Measurements from ENCODE around the gene SSMEM1.
A peak's percentile ranks its signal among the peaks of the same experiment; 100 is the strongest.
"Not testable (repeated sequence)": the region's sequence is repeated elsewhere in the genome, so short reads cannot be mapped to it uniquely, and the experiment has no call there.

SSMEM1 gene

GRCh38 chr7:130242198-130243014, 34.7 kb downstream of the SSMEM1 start:
- Histone ChIP-seq H2BK5ac (ENCODE audit: low read depth, low read length, poor library complexity, severe bottlenecking) (no peak overlapping the region), H3K9me3 (ENCODE audit: control insufficient read depth, low read length) (no peaks in the 10 kb centered on the region), H2AK5ac (ENCODE audit: low read length, severe bottlenecking) (no peak overlapping the region), H4K91ac (ENCODE audit: low read length) (no peak overlapping the region), H3K4me2 (ENCODE audit: low read length, poor library complexity, severe bottlenecking) (no peak overlapping the region), H3K14ac (ENCODE audit: low read length in 2 of 2) (no peak overlapping the region), H3K27me3 (ENCODE audit: control insufficient read depth in 1 of 2, insufficient read depth in 1 of 2, low read length in 2 of 2) (no peaks in the 10 kb centered on the region), H3K18ac (ENCODE audit: low read depth in 1 of 2, low read length in 2 of 2) (no peak overlapping the region), H3K23ac (ENCODE audit: low read length in 2 of 2) (no peak overlapping the region), H2BK15ac (ENCODE audit: low read depth, poor library complexity, severe bottlenecking) (no peak overlapping the region), H3K79me1 (replicated peaks; ENCODE audit: low read length, poor library complexity, severe bottlenecking) (no peaks in the 10 kb centered on the region), H3K9ac (ENCODE audit: low read length) (no peak overlapping the region), H2BK12ac (ENCODE audit: low read length in 2 of 2) (no peak overlapping the region), H3K4ac (ENCODE audit: low read depth in 1 of 2, low read length in 2 of 2) (no peak overlapping the region), H3K36me3 (ENCODE audit: control insufficient read depth in 1 of 2, insufficient read depth in 2 of 2, low read depth in 1 of 2, low read length in 2 of 2) (no peaks in the 10 kb centered on the region), H3K4me1 (ENCODE audit: control insufficient read depth, insufficient read depth, low read depth, low read length) (no peaks in the 10 kb centered on the region), H3K4me3 (ENCODE audit: insufficient read depth in 1 of 2, low read depth in 1 of 2, low read length in 2 of 2) (no peak overlapping the region), H2AFZ (ENCODE audit: low read depth, low read length) (no peak overlapping the region), H2BK120ac (ENCODE audit: low read depth, low read length) (no peak overlapping the region), H4K8ac (ENCODE audit: low read length) (no peak overlapping the region), H3K27ac (ENCODE audit: low read length, poor library complexity, severe bottlenecking) (no peak overlapping the region)
- DNase-seq = peak; percentile 89
- 44% methylated on average over 4 of the region's 5 CpGs for WGBS

GRCh38 chr7:130243486-130243885, 35.8 kb downstream of the SSMEM1 start:
- H3K36me3 ChIP-seq (ENCODE audit: control insufficient read depth in 1 of 2, insufficient read depth in 2 of 2, low read depth in 1 of 2, low read length in 2 of 2); H3K27me3 ChIP-seq (ENCODE audit: control insufficient read depth in 1 of 2, insufficient read depth in 1 of 2, low read length in 2 of 2); H2BK15ac ChIP-seq (ENCODE audit: low read depth, poor library complexity, severe bottlenecking); H4K91ac ChIP-seq (ENCODE audit: low read length); H2BK5ac ChIP-seq (ENCODE audit: low read depth, low read length, poor library complexity, severe bottlenecking); H3K23ac ChIP-seq (ENCODE audit: low read length in 2 of 2); H2AFZ ChIP-seq (ENCODE audit: low read depth, low read length); H3K4me2 ChIP-seq (ENCODE audit: low read length, poor library complexity, severe bottlenecking); H3K14ac ChIP-seq (ENCODE audit: low read length in 2 of 2); H3K4ac ChIP-seq (ENCODE audit: low read depth in 1 of 2, low read length in 2 of 2); H3K79me1 ChIP-seq (replicated peaks; ENCODE audit: low read length, poor library complexity, severe bottlenecking); H4K8ac ChIP-seq (ENCODE audit: low read length); H3K9me3 ChIP-seq (ENCODE audit: control insufficient read depth, low read length); DNase-seq; H3K4me3 ChIP-seq (ENCODE audit: insufficient read depth in 1 of 2, low read depth in 1 of 2, low read length in 2 of 2); H3K18ac ChIP-seq (ENCODE audit: low read depth in 1 of 2, low read length in 2 of 2); H2AK5ac ChIP-seq (ENCODE audit: low read length, severe bottlenecking); H3K4me1 ChIP-seq (ENCODE audit: control insufficient read depth, insufficient read depth, low read depth, low read length); H2BK120ac ChIP-seq (ENCODE audit: low read depth, low read length); H3K27ac ChIP-seq (ENCODE audit: low read length, poor library complexity, severe bottlenecking); H2BK12ac ChIP-seq (ENCODE audit: low read length in 2 of 2): not testable (repeated sequence)
- H3K9ac ChIP-seq (ENCODE audit: low read length) = peak overlapping the region; percentile 31
- WGBS = 85% methylated on average over 1 of the region's 1 CpG

GRCh38 chr7:130246491-130246890, 38.8 kb downstream of the SSMEM1 start:
- H3K23ac ChIP-seq (ENCODE audit: low read length in 2 of 2); H3K4me2 ChIP-seq (ENCODE audit: low read length, poor library complexity, severe bottlenecking); DNase-seq; H2BK5ac ChIP-seq (ENCODE audit: low read depth, low read length, poor library complexity, severe bottlenecking); H3K14ac ChIP-seq (ENCODE audit: low read length in 2 of 2); H3K36me3 ChIP-seq (ENCODE audit: control insufficient read depth in 1 of 2, insufficient read depth in 2 of 2, low read depth in 1 of 2, low read length in 2 of 2); H3K9me3 ChIP-seq (ENCODE audit: control insufficient read depth, low read length); H3K27ac ChIP-seq (ENCODE audit: low read length, poor library complexity, severe bottlenecking); H2BK120ac ChIP-seq (ENCODE audit: low read depth, low read length); H3K9ac ChIP-seq (ENCODE audit: low read length); H3K4me3 ChIP-seq (ENCODE audit: insufficient read depth in 1 of 2, low read depth in 1 of 2, low read length in 2 of 2); H2AK5ac ChIP-seq (ENCODE audit: low read length, severe bottlenecking); H3K79me1 ChIP-seq (replicated peaks; ENCODE audit: low read length, poor library complexity, severe bottlenecking); H3K4me1 ChIP-seq (ENCODE audit: control insufficient read depth, insufficient read depth, low read depth, low read length); H4K91ac ChIP-seq (ENCODE audit: low read length); H3K27me3 ChIP-seq (ENCODE audit: control insufficient read depth in 1 of 2, insufficient read depth in 1 of 2, low read length in 2 of 2); H2BK15ac ChIP-seq (ENCODE audit: low read depth, poor library complexity, severe bottlenecking); H2BK12ac ChIP-seq (ENCODE audit: low read length in 2 of 2); H3K18ac ChIP-seq (ENCODE audit: low read depth in 1 of 2, low read length in 2 of 2); H3K4ac ChIP-seq (ENCODE audit: low read depth in 1 of 2, low read length in 2 of 2); H4K8ac ChIP-seq (ENCODE audit: low read length); H2AFZ ChIP-seq (ENCODE audit: low read depth, low read length): not testable (repeated sequence)
- WGBS = no CpG with 5 or more reads among the region's 1 CpG

- H2BK5ac ChIP-seq (ENCODE audit: low read depth, low read length, poor library complexity, severe bottlenecking); H3K36me3 ChIP-seq (ENCODE audit: control insufficient read depth in 1 of 2, insufficient read depth in 2 of 2, low read depth in 1 of 2, low read length in 2 of 2); H3K18ac ChIP-seq (ENCODE audit: low read depth in 1 of 2, low read length in 2 of 2); H3K9me3 ChIP-seq (ENCODE audit: control insufficient read depth, low read length); H2BK120ac ChIP-seq (ENCODE audit: low read depth, low read length); H3K14ac ChIP-seq (ENCODE audit: low read length in 2 of 2); H2AK5ac ChIP-seq (ENCODE audit: low read length, severe bottlenecking); H2AFZ ChIP-seq (ENCODE audit: low read depth, low read length); H4K91ac ChIP-seq (ENCODE audit: low read length); H3K4ac ChIP-seq (ENCODE audit: low read depth in 1 of 2, low read length in 2 of 2); H3K27ac ChIP-seq (ENCODE audit: low read length, poor library complexity, severe bottlenecking); H3K4me1 ChIP-seq (ENCODE audit: control insufficient read depth, insufficient read depth, low read depth, low read length); H3K27me3 ChIP-seq (ENCODE audit: control insufficient read depth in 1 of 2, insufficient read depth in 1 of 2, low read length in 2 of 2); H3K79me1 ChIP-seq (replicated peaks; ENCODE audit: low read length, poor library complexity, severe bottlenecking); H2BK15ac ChIP-seq (ENCODE audit: low read depth, poor library complexity, severe bottlenecking); DNase-seq; H3K4me3 ChIP-seq (ENCODE audit: insufficient read depth in 1 of 2, low read depth in 1 of 2, low read length in 2 of 2); H3K23ac ChIP-seq (ENCODE audit: low read length in 2 of 2); H3K9ac ChIP-seq (ENCODE audit: low read length); H3K4me2 ChIP-seq (ENCODE audit: low read length, poor library complexity, severe bottlenecking); H4K8ac ChIP-seq (ENCODE audit: low read length); H2BK12ac ChIP-seq (ENCODE audit: low read length in 2 of 2): not testable (repeated sequence)
- 97% methylated on average over 5 of the region's 5 CpGs for WGBS
Measured at GRCh38 chr7:130248842-130249241, 41.2 kb downstream of the SSMEM1 start.
